HG03159 (cell line): Measurements from ENCODE around the gene CNPY3.
A peak's percentile ranks its signal among the peaks of the same experiment; 100 is the strongest.
"Not testable (repeated sequence)": the region's sequence is repeated elsewhere in the genome, so short reads cannot be mapped to it uniquely, and the experiment has no call there.

ENCODE experiments used
- ATAC-seq: cut with Tn5 transposase; IDR thresholded peaks from one replicate; pipeline ENCODE4 v1.9.1; 2021; ENCODE audit warnings: mild to moderate bottlenecking, moderate library complexity; ENCODE audit not compliant: unreplicated experiment

CNPY3 gene

GRCh38 chr6:42914546-42914945 is 14.7 kb upstream of the CNPY3 start:
- no peak for ATAC-seq

DNA sequence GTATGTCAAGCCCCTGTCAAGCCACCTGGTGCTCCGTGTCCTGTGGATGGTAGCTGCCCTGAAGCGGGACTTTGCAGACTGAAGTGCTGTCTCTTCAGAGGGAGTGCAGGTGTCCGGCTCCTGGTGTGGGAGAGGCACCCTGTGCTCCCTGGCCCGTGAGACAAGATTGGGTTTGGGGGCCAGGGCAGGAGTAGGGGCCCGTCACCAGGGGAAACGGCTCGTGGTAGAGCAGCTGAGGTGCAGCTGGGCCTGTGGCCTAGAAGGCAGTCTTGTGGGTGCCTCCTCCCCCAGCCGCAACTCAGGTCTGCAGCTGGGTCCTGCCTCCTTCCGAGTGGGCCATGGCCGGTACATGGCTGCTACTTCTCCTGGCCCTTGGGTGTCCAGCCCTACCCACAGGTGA is 13.5 kb upstream of the CNPY3 start, which contains the start of gene PTCRA:
Gene PTCRA, plus strand, starts transcription at position 322 of the 400 bp plus-strand sequence. Its CDS starts 17 bp downstream, at position 339.
- ATAC-seq: no peak

DNA sequence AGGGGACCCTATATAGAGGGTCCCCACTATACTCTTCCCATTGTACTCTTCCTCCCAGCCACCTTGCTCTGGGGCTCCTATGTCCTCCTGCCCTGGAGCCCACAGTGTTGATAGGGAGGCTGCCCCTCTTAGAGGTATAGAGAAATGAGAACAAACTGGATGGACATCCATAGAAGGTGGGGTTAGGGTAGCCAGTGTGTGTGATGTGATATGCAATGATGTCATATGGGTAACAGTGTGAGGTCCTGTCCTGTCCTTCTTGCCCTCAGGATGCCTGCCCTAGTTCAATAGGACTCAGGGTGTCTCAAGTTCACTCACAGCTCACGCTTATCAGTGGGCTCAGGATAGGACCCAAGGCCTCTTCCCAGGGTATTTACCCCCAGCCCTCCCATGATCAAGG is 13.0 kb upstream of the CNPY3 start:
- no peak for ATAC-seq

GRCh38 chr6:42921801-42922200 is 7.5 kb upstream of the CNPY3 start:
- no peak for ATAC-seq

GRCh38 chr6:42923666-42924065 is 5.6 kb upstream of the CNPY3 start:
- no peak for ATAC-seq

DNA sequence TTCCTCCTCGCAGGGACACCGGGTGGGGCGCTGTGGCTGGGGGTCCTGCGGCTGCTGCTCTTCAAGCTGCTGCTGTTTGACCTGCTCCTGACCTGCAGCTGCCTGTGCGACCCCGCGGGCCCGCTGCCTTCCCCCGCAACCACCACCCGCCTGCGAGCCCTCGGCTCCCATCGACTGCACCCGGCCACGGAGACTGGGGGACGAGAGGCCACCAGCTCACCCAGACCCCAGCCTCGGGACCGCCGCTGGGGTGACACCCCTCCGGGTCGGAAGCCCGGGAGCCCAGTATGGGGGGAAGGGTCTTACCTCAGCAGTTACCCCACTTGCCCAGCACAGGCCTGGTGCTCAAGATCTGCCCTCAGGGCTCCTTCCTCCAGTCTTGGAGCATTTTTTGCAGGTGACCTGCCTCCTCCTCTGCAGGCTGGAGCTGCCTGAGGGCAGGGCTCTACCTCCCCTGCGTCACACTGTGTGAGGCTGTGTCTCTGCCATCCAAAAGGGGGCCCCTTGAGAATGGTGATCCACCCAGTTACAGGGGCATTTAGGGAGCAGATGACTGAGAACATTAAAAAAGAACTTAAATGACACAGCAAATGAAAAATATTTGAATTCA is 3.9 kb upstream of the CNPY3 start:
- ATAC-seq: no peak

GRCh38 chr6:42929821-42930360 is 611 bp downstream of the CNPY3 start:
- ATAC-seq: peak; percentile 62

GRCh38 chr6:42932412-42932811 is 3.1 kb downstream of the CNPY3 start:
- ATAC-seq: no peak

GRCh38 chr6:42933205-42933604 is 3.9 kb downstream of the CNPY3 start:
- no peak for ATAC-seq

DNA sequence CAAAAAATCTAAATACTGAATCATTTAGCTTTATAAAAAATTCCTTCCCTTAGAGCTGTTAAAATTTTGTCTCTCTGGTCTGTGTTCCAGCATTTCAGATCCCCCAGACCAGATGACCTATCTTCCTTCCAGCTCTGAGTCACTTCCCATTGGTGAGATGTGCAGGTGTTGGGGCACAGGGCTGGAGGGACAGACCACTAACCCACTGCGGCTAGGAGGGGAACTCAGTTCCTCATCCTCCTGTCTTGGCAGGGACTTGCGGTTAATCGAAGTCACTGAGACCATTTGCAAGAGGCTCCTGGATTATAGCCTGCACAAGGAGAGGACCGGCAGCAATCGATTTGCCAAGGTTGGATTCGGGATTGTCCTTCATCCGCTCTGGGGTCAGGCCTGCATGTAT is 6.0 kb downstream of the CNPY3 start:
- ATAC-seq: no peak

DNA sequence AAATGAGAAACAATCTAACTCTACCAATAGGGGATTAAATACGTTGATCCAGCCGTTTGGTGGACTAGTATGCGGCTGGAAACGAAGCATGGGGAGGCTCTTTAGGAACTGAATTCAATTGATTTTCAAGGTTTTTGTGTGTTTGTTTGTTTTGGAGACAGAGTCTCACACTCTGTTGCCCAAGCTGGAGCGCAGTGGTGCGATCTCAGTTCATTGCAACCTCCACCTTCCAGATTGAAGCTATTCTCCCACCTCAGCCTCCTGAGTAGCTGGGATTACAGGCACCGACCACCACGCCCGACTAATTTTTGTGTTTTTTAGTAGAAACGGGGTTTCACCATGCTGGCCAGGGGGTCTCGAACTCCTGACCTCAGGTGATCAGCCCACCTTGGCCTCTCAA is 7.1 kb downstream of the CNPY3 start:
- no peak for ATAC-seq

DNA sequence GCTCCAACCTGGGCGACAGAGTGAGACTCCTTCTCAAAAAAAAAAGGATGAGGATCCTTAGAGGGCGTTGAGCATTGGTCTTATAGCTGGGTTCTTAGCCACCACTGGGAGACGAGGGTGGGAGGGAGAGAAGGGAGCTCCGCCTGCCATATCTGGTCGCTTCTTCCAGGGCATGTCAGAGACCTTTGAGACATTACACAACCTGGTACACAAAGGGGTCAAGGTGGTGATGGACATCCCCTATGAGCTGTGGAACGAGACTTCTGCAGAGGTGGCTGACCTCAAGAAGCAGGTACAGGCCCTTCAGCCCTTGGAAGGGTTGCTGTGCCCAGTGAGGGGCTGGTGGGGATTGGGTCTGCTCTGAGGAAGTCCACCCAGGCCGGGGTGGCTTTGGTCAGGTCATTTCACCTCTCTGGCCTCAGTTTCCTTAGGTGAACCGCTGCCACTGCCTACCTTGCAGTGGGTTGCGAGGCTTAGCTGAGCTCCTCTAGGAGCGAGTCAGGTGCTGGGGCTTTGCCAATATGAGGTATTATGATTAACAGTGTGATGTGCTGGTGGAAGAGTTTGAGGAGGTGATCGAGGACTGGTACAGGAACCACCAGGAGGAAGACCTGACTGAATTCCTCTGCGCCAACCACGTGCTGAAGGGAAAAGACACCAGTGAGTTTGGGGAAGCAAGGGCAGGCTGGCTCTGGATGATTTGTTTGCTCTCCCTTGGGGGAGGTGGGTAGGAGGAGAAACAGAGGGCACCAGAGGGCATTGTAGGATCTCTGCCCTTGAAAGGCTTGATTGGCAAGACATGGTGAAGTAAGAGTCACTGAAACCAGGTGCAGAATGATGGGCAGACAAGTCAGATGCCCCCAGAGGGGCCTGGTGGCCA is 8.5 kb downstream of the CNPY3 start:
- ATAC-seq: no peak

- no peak for ATAC-seq
These were observed 9.1 kb downstream of the CNPY3 start for GRCh38 chr6:42938428-42938796.

DNA sequence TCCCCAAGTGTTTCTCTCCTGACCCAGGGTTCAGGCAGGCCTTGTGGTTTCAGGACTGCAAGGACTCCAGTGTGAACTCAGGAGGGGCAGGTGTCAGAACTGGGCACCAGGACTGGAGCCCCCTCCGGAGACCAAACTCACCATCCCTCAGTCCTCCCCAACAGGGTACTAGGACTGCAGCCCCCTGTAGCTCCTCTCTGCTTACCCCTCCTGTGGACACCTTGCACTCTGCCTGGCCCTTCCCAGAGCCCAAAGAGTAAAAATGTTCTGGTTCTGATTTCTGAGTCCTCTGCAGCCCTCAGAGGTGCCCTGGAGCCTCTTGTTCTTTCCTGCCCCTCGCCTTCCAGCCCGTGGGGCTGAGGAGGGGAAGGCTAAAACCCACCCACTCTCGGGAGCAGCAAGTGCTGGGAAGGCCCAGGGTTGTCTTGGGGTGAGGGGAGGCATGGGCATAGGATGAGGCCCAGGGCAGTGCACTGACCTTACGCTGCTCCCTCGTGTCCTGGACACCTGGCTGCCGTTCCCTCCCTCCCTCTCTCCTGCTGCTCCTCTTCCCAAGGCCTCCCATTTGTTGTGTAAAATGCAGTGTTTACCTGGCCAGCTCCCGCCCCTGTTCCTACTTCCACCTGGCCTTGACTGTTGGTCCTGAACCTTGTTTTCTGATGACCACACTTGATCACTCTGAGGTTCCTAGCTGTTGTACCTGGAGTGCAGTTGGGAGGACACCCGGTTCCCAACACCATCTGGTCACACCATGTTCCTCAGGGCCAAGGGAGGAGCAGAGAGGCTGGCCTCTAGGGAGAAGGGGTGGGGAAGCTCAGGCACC is 9.9 kb downstream of the CNPY3 start:
- ATAC-seq: no peak

- ATAC-seq: no peak
These were observed 10.5 kb downstream of the CNPY3 start for GRCh38 chr6:42939810-42940167.

GRCh38 chr6:42940493-42941045 is 11.3 kb downstream of the CNPY3 start:
- no peak for ATAC-seq

DNA sequence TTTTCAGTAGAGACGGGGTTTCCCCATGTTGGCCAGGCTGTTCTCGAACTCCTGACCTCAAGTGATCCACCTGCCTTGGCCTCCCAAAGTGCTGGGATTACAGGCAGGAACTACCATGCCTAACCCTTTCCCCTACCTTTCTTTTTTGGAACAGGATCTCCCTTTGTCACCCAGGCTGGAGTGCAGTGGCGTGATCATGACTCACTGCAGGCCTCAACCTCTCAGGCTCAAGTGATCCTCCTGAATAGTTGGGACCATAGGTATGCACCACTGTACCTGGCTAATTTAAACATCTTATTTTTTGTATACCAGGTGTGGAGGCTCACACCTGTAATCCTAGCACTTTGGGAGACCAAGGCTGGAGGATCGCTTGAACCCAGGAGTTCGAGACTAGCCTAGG is 12.1 kb downstream of the CNPY3 start:
- ATAC-seq: not testable (repeated sequence)

DNA sequence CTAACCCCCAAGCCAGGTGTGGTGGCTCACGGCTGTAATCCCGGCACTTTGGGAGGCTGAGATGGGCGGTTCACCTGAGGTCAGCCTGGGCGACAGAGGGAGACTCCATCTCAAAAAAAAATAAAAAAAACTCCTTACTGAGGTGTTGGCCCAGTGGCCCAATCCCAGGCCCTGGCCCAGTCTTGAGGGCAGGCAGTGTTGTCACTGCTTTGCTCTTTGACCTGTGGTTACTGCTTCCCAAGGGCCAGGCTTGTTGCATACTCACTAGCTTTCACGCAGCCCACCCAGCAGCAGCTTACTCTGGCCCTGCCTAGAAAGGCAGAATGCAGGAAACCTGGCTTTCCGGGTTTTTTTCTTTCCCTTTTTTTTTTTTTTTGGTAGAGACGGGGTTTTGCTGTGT is 13.2 kb downstream of the CNPY3 start:
- ATAC-seq: no peak

GRCh38 chr6:42947950-42948349 is 18.7 kb downstream of the CNPY3 start:
- no peak for ATAC-seq

DNA sequence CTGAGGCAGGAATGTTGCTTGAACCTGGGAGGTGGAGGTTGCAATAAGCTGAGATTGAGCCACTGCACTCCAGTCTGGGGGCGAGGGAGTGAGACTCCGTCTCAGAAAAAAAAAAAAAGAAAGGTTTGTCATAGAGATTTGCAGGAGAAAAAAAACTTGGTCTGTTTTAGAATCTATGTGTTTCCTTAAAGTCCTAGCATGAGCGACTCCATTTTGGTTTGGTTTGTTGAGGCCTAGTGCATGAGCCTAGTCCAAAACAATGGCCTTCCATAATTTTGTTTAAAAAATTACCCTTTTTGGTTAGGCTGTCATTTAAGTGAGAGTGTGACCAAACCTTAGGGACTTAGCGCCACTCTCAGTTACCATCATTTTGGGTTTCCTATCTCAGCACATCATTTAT is 23.1 kb downstream of the CNPY3 start:
- ATAC-seq: no peak

DNA sequence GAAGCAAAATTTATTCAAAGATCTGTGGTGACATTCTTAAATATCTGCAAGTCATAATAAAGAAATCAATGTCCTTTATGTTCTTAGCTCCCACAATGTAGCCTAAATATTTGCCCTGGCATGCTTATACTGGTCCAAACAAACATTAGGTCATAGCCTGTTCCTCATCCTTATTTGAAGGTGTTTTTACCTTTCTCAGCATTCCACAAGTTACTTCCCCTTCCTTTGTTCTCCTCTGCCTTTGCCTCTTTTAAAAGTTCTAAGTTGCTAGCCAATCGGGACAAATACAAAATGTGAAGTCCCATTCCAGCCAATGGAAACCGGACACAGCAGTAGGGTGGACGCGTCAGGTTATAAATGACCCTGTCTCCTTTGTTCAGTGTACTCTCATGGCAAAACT is 25.1 kb downstream of the CNPY3 start:
- not testable (repeated sequence) for ATAC-seq
